ENCODE results near the gene ABCG4. TPM values are rescaled to one million over a fixed set of nuclear protein-coding genes. Genes with fewer than 3 reads are reported as not detected.
A peak's percentile ranks its signal among the peaks of the same experiment; 100 is the strongest.

Gene ABCG4
- total RNA-seq, 1 donor from 2014 or later = 1.8 TPM

DNA sequence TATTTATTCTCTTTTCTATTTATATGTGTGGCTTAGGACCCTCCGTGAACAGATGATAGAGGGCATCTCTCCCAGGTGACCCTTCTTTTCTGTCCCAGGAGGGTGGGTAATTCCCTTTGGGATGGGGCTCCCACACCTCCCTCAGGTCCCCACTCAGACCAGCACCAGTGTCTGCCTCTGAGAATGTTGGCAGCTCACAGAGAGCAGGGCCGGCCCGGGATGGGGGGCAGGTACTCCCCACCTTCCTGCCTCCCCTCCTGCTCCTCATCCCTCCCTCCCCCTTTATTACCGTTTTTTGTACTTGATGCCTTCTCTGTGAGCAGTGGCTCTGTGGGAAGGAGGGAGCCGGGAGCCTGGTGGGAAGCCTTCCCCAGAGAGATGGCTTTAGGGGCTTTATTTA is 32.3 kb upstream of the ABCG4 start:
- intact Hi-C loops (cut with micrococcal nuclease) = no loop called here
- DNase-seq = no peak
- Histone ChIP-seq H3K27ac (replicated peaks) (peak overlapping the region; percentile 18), H3K36me3 (peaks cover 43% of the 10 kb centered on the region), H3K9me3 (replicated peaks) (no peaks in the 10 kb centered on the region), H3K27me3 (ENCODE audit: low read depth) (no peaks in the 10 kb centered on the region), H3K4me1 (peaks cover 10% of the 10 kb centered on the region), H3K4me3 (peak overlapping the region; percentile 2)
- TF ChIP-seq, protein P1, sequence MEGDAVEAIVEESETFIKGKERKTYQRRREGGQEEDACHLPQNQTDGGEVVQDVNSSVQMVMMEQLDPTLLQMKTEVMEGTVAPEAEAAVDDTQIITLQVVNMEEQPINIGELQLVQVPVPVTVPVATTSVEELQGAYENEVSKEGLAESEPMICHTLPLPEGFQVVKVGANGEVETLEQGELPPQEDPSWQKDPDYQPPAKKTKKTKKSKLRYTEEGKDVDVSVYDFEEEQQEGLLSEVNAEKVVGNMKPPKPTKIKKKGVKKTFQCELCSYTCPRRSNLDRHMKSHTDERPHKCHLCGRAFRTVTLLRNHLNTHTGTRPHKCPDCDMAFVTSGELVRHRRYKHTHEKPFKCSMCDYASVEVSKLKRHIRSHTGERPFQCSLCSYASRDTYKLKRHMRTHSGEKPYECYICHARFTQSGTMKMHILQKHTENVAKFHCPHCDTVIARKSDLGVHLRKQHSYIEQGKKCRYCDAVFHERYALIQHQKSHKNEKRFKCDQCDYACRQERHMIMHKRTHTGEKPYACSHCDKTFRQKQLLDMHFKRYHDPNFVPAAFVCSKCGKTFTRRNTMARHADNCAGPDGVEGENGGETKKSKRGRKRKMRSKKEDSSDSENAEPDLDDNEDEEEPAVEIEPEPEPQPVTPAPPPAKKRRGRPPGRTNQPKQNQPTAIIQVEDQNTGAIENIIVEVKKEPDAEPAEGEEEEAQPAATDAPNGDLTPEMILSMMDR (IDR thresholded peaks at IDR 0.05; ENCODE audit: borderline replicate concordance) = no peak

DNA sequence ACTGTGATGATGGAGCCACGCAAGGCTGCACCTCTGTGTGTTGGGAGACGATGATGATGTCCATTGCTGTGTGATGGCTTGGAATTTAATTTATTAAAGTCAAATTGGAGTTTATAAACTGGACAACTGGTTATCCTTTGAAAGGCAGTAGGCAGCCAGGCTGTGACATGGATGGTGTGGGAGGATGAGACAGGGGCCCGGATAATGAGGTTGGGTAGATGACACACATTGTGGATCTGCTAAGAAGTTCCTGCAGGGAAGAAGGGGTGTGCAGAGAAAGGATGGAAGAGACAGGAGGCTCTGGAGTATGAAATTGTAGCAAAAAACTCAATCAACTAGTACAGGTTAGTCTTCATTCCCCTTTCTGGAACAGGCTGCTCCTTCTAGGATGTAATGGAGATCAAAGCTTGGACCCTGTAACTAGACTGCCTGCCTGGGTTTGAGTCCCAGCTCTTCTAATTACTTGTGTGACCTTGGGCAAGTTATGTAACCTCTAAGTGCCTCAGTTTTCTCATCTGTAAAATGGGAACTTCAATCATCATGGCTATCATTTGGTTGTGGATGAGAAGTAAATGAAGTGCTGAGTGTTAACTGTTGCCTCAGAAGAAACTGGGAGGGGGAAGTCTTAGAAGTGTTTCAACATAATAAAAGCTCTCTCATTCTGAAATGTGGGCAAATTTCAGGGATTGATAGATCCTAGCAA is 31.7 kb upstream of the ABCG4 start:
- no peak for DNase-seq
- intact Hi-C loops (cut with micrococcal nuclease) = no loop called here
- Histone ChIP-seq H3K4me1 (peaks cover 15% of the 10 kb centered on the region), H3K9me3 (replicated peaks) (no peaks in the 10 kb centered on the region), H3K27me3 (ENCODE audit: low read depth) (no peaks in the 10 kb centered on the region), H3K27ac (replicated peaks) (no peak overlapping the region), H3K36me3 (peaks cover 38% of the 10 kb centered on the region), H3K4me3 (no peak overlapping the region)
- TF ChIP-seq, protein P1 (IDR thresholded peaks at IDR 0.05; ENCODE audit: borderline replicate concordance) = no peak

DNA sequence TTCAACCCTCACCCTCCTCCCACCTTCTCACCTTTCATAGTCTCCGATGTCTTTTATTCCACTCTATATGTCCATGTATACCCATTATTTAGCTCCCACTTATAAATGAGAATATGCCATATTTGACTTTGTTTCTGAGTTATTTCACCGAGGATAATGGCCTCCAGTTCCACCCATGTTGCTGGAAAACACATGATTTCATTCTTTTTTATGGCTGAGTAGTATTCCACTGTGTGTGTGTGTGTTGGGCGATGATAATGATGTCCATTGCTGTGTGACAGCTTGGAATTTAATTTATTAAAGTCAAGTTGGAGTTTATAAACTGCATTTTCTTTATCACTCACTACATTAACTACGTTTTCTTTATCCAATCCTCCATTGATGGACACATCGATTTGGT is 30.6 kb upstream of the ABCG4 start:
- TF ChIP-seq, protein P1 (IDR thresholded peaks at IDR 0.05; ENCODE audit: borderline replicate concordance) = no peak
- peaks cover 26% of the 10 kb centered on the region for H3K4me1 ChIP-seq
- intact Hi-C loops (cut with micrococcal nuclease) = no loop called here

DNA sequence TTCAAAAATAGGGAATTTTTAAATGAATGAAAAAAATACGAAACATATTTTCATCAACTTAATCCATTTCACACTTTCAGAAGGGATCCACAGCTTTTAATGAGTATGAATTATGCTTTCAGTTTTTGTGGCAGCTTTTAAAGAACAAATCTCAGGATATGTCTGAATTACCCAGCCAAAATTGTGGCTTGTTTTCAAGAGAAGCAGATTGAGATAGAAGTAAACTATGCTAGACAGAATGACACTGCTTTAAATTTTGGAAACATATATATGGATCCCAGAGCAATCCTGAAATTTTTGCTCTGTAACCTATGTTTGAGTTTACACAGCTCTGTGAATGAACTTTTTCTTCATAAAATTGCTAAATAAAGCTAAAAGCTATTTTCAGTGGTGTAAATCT is 29.9 kb upstream of the ABCG4 start:
- intact Hi-C loops (cut with micrococcal nuclease) = no loop called here
- H3K36me3 ChIP-seq = peaks cover 27% of the 10 kb centered on the region
- no peaks in the 10 kb centered on the region for H3K9me3 ChIP-seq (replicated peaks)
- TF ChIP-seq, protein P1 (IDR thresholded peaks at IDR 0.05; ENCODE audit: borderline replicate concordance) = no peak
- H3K27me3 ChIP-seq (ENCODE audit: low read depth) = no peaks in the 10 kb centered on the region
- no peak for DNase-seq
- H3K27ac ChIP-seq (replicated peaks) = no peak overlapping the region
- H3K4me1 ChIP-seq = peaks cover 27% of the 10 kb centered on the region
- no peak overlapping the region for H3K4me3 ChIP-seq

More for the DNA sequence above, 30.6 kb upstream of the ABCG4 start:
- Histone ChIP-seq H3K9me3 (replicated peaks) (no peaks in the 10 kb centered on the region), H3K27ac (replicated peaks) (no peak overlapping the region), H3K36me3 (peaks cover 27% of the 10 kb centered on the region), H3K4me3 (no peak overlapping the region), H3K27me3 (ENCODE audit: low read depth) (no peaks in the 10 kb centered on the region)
- DNase-seq = no peak

DNA sequence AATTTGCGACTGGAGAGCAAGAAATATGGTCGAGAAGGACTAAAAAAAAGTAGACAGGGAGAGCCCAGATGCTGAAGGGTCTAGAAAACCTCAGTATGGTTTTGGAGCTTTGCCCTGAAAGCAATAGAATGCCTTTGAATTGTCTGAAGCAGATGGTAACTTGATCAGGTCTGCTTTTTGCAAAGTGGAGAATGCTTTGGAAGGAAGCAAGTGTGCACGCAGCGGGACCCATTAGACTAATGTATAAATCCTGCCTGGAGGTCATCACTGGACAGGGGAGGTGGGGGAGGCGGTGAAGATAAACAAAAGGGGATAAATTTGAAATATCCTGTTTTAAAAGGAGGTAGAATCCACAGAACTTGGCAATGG is 28.2 kb upstream of the ABCG4 start:
- intact Hi-C loops (cut with micrococcal nuclease) = no loop called here
- H3K36me3 ChIP-seq = peaks cover 33% of the 10 kb centered on the region
- H3K4me3 ChIP-seq = peak overlapping the region; percentile 87
- TF ChIP-seq, protein P1 (IDR thresholded peaks at IDR 0.05; ENCODE audit: borderline replicate concordance) = no peak
- no peaks in the 10 kb centered on the region for H3K9me3 ChIP-seq (replicated peaks)
- peak overlapping the region; percentile 80 for H3K27ac ChIP-seq (replicated peaks)
- H3K4me1 ChIP-seq = peaks cover 29% of the 10 kb centered on the region
- H3K27me3 ChIP-seq (ENCODE audit: low read depth) = no peaks in the 10 kb centered on the region
- no peak for DNase-seq
